BE2C (cell line): Measurements from ENCODE around the gene TSPAN14.

Experiments
- DNase-seq: peaks from one replicate; pipeline ENCODE4 v3.0.0-alpha.2; 2020
- H3K27me3 ChIP-seq: fragments of 250-450 bp; sonication (Bioruptor Pico); 2 replicates; pipeline ENCODE4 v1.5.1; 2020; ENCODE audit warnings: mild to moderate bottlenecking
- H3K36me3 ChIP-seq: fragments of 250-450 bp; sonication (Bioruptor Pico); 2 replicates; pipeline ENCODE4 v1.5.1; 2020; ENCODE audit warnings: mild to moderate bottlenecking
- H3K4me1 ChIP-seq: fragments of 250-450 bp; sonication (Bioruptor Pico); 2 replicates; pipeline ENCODE4 v1.5.1; 2020
- H3K4me3 ChIP-seq: 2 replicates; pipeline ENCODE4 v1.5.1; 2011; ENCODE audit warnings: low read depth, low read length
- H3K9me3 ChIP-seq: fragments of 250-450 bp; sonication (Bioruptor Pico); 2 replicates; pipeline ENCODE4 v1.5.1; 2020
- CTCF ChIP-seq: IDR thresholded peaks from 2 replicates; pipeline ENCODE4 v1.5.1; 2012; ENCODE audit warnings: mild to moderate bottlenecking, low read depth, low read length

TSPAN14 gene

GRCh38 chr10:80581469-80581835 is 127.3 kb downstream of the TSPAN14 start:
- Histone ChIP-seq H3K27me3 (no peaks in the 10 kb centered on the region), H3K4me3 (no peak overlapping the region), H3K36me3 (no peaks in the 10 kb centered on the region), H3K4me1 (no peaks in the 10 kb centered on the region), H3K9me3 (no peaks in the 10 kb centered on the region)
- DNase-seq, result no peak
- TF ChIP-seq CTCF, result no peak

- DNase-seq, result no peak
- no peaks in the 10 kb centered on the region for H3K27me3 ChIP-seq
- no peak overlapping the region for H3K4me3 ChIP-seq
- no peaks in the 10 kb centered on the region for H3K36me3 ChIP-seq
- no peaks in the 10 kb centered on the region for H3K4me1 ChIP-seq
- TF ChIP-seq CTCF, result no peak
- H3K9me3 ChIP-seq, result no peaks in the 10 kb centered on the region
Observed at GRCh38 chr10:80582286-80582960, 128.3 kb downstream of the TSPAN14 start.
